Measurements from ENCODE around the gene GBA2. TPM values are rescaled to one million over a fixed set of nuclear protein-coding genes. Genes with fewer than 3 reads are reported as not detected.

GBA2 gene
- total and polyA plus RNA-seq, 2 donors (not counting 3 experiments of a cell fraction or from before 2014, with no cell fraction given) = 110 to 158 TPM

- ChIA-PET POLR2A (no interaction called here), CTCF (interaction anchor here (2.3 kb wide), 1 partner anchor 9 kb away, joined by 11 read pairs; no protein-coding TSS in a partner anchor)
These were observed 32.0 kb upstream of the GBA2 start for GRCh38 chr9:35781066-35781465.

More at GRCh38 chr9:35781066-35781465, 32.0 kb upstream of the GBA2 start:
- no peak for TF ChIP-seq CTCF (IDR thresholded peaks at IDR 0.05; ENCODE audit: extremely low read depth in 1 of 2, insufficient read depth in 1 of 2, low read depth in 1 of 2, low read length in 2 of 2)
- no peak for TF ChIP-seq EZH2 (IDR thresholded peaks at IDR 0.05; ENCODE audit: borderline replicate concordance, low read depth, low read length, severe bottlenecking)
- TF ChIP-seq MAX (IDR thresholded peaks at IDR 0.05; ENCODE audit: insufficient read depth, insufficient read length) = no peak
- TF ChIP-seq JUN (IDR thresholded peaks at IDR 0.05; ENCODE audit: borderline replicate concordance, insufficient read depth, insufficient read length, low read depth) = no peak
- no peak for TF ChIP-seq POLR2AphosphoS5 (IDR thresholded peaks at IDR 0.05; ENCODE audit: insufficient read depth, low read depth, low read length)
- TF ChIP-seq POLR2A (IDR thresholded peaks at IDR 0.05; ENCODE audit: low read depth, low read length) = no peak
- TF ChIP-seq FOS (IDR thresholded peaks at IDR 0.05; ENCODE audit: borderline replicate concordance, insufficient read depth, low read length) = no peak
- no peak for TF ChIP-seq GATA2 (IDR thresholded peaks at IDR 0.05; ENCODE audit: insufficient read depth, insufficient read length, low read depth, low read length)
- TF ChIP-seq MYC (IDR thresholded peaks at IDR 0.05; ENCODE audit: low read depth, low read length) = no peak
- Histone ChIP-seq H2AFZ (ENCODE audit: low read depth, low read length) (no peak overlapping the region), H3K4me1 (ENCODE audit: control insufficient read depth, extremely low read depth, insufficient read depth, low read length) (peaks cover 1% of the 10 kb centered on the region), H3K4me3 (replicated peaks in 1 of 3; ENCODE audit: insufficient read depth in 1 of 3, low read depth in 1 of 3, low read length in 3 of 3) (no peak overlapping the region), H4K20me1 (replicated peaks; ENCODE audit: control insufficient read depth, extremely low read depth, insufficient read depth, low read length) (no peaks in the 10 kb centered on the region), H3K27me3 (ENCODE audit: control insufficient read depth in 2 of 2, insufficient read depth in 2 of 2, low read length in 2 of 2) (no peaks in the 10 kb centered on the region), H3K9me3 (replicated peaks; ENCODE audit: control insufficient read depth, insufficient read depth, low read length) (no peaks in the 10 kb centered on the region), H3K9ac (replicated peaks; ENCODE audit: extremely low read depth, insufficient read depth, low read length) (no peak overlapping the region), H3K79me2 (ENCODE audit: control insufficient read depth, insufficient read depth, low read length) (no peaks in the 10 kb centered on the region), H3K27ac (ENCODE audit: insufficient read depth, low read depth, low read length) (no peak overlapping the region), H3K4me2 (ENCODE audit: insufficient read depth, low read length) (no peak overlapping the region), H3K36me3 (ENCODE audit: control insufficient read depth in 2 of 2, extremely low read depth in 1 of 2, insufficient read depth in 2 of 2, low read length in 2 of 2) (no peaks in the 10 kb centered on the region), H3K9me1 (replicated peaks; ENCODE audit: control insufficient read depth, extremely low read depth, insufficient read depth, low read length) (no peaks in the 10 kb centered on the region)
- BruUV-seq (replicated peaks) = no TSS peak
- intact Hi-C loops (cut with micrococcal nuclease) (no loop called here), dilution Hi-C loops (cut with MboI; ENCODE audit: extremely low pct_ligation_motif_present, low sequenced_read_pairs) (no loop called here)
- DNase-seq (ENCODE audit: low read depth, low spot score) (no peak), FAIRE-seq (no peak)
